ENCODE data around the gene EXOC1. TPM values are rescaled to one million over a fixed set of nuclear protein-coding genes. Genes with fewer than 3 reads are reported as not detected.

The EXOC1 gene
- 100 and 110 TPM in 2 replicates for total RNA-seq (2013; cell fraction: nucleolus; rRNA removed)
- 17.9 and 21.9 TPM in 2 replicates for total RNA-seq (2014; rRNA removed)
- total RNA-seq (2014; rRNA removed; fragmentation: Illumina TruSeq; extraction: Trizol), result 26.5 and 28.9 TPM in 2 replicates
- total RNA-seq (2021), result 17.3 and 21.0 TPM in 2 replicates
- polyA plus RNA-seq (2011; ENCODE audit: low read depth), result 9.2 TPM
- 23.9 and 36.6 TPM in 2 replicates for polyA plus RNA-seq (2011; rRNA removed)
- 9.3 and 9.6 TPM in 2 replicates for polyA plus RNA-seq (2011; cell fraction: cytosol; rRNA removed)
- polyA plus RNA-seq (2011; cell fraction: nucleus; rRNA removed), result 38.6 and 54.4 TPM in 2 replicates
- polyA plus RNA-seq (2012), result 17.3 and 22.8 TPM in 2 replicates
- polyA plus RNA-seq (2014; fragmentation: Illumina TruSeq; extraction: Trizol), result 35.2 and 36.6 TPM in 2 replicates
- 10 to 100 TPM; 11.8 to 13.9 TPM for polyA plus RNA-seq (2014; fragmentation: Nextera tagmentation; extraction: Ambion mirVana)
- polyA plus RNA-seq (2014; rRNA removed), result 16.0 and 21.2 TPM in 2 replicates
- 10 to 100 TPM; 18.2 to 25.1 TPM for polyA plus RNA-seq (2016; fragmentation: Nextera tagmentation; extraction: Ambion mirVana)
- polyA minus RNA-seq (2011; rRNA and poly(A)+ RNA removed), result 19.2 and 23.1 TPM in 2 replicates
- polyA minus RNA-seq (2011; cell fraction: cytosol; rRNA and poly(A)+ RNA removed), result 4.5 and 7.3 TPM in 2 replicates
- 18.5 and 23.6 TPM in 2 replicates for polyA minus RNA-seq (2011; cell fraction: nucleus; rRNA and poly(A)+ RNA removed)
- percentile 77 among the genes with signal in this experiment for Bru-seq, nascent RNA
- BruChase-seq, experiment 1, labeled RNA remaining after a 6-hour chase, result percentile 73 among the genes with signal in this experiment
- BruChase-seq, experiment 2, labeled RNA remaining after a 2-hour chase, result percentile 81 among the genes with signal in this experiment
- long read RNA-seq, experiment 1, partial matches to known transcripts, result 4 of 9 reads
- long read RNA-seq, experiment 1, other reads (novel, unspliced or antisense), result 4 of 9 reads
- long read RNA-seq, experiment 2, partial matches to known transcripts, result 37 of 110 reads
- long read RNA-seq, experiment 2, other reads (novel, unspliced or antisense), result 68 of 110 reads

- ChIA-PET POLR2A (interaction anchor here (0.8 kb wide), 1 partner anchor 35 kb away, joined by 4 read pairs; no protein-coding TSS in a partner anchor), SMC1A (ENCODE audit: uncharacterized antibody, unreplicated experiment) (interaction anchor here (0.7 to 1.5 kb wide), 5 partner anchors 10 to 96 kb away, joined by 3 to 5 read pairs (median 4); partner anchors contain the start of gene CEP135), CTCF (interaction anchor here (1.1 to 3.2 kb wide), 4 partner anchors 9 to 29 kb away, joined by 3 to 20 read pairs (median 6); no protein-coding TSS in a partner anchor), RAD21 (ENCODE audit: unreplicated experiment) (interaction anchor here (2.0 to 2.4 kb wide), 2 partner anchors 13 to 95 kb away, joined by 7 to 10 read pairs; partner anchors contain the start of gene CEP135)
- no peaks in the 10 kb centered on the region for H4K20me1 ChIP-seq (ENCODE audit: control insufficient read depth, insufficient read depth)
- intact Hi-C loops (cut with micrococcal nuclease; ENCODE audit: unreplicated experiment) (loop anchor here (5.0 kb wide), 1 partner anchor 456 kb away; the partner anchor contains the start of gene TMEM165), in situ Hi-C loops (cut with MboI) (loop anchor here (25.0 kb wide), 1 partner anchor 441 kb away; no protein-coding TSS in a partner anchor)
- DNase-seq (ENCODE audit: low read depth, low spot score) (peak; percentile 82), ATAC-seq (peak; percentile 98), FAIRE-seq (peak; percentile 89)
- no peaks in the 10 kb centered on the region; the same call in 2 of the 3 replicates for H3K9me3 ChIP-seq (replicated peaks; ENCODE audit: control insufficient read depth, insufficient read depth, low read length)
- WGBS (ENCODE audit: insufficient coverage, insufficient replicate concordance, low lambda C conversion rate, missing lambda C conversion rate), result under 1% methylated on average over 42 of the region's 50 CpGs
- H3K9ac ChIP-seq (ENCODE audit: control insufficient read depth, insufficient read depth, low read length), result peak within 1 kb of the TSS; percentile 91
- H3K27me3 ChIP-seq (replicated peaks in 1 of 2; ENCODE audit: control insufficient read depth in 2 of 2, insufficient read depth in 2 of 2, low read length in 1 of 2), result no peaks in the 10 kb centered on the region
- peak within 1 kb of the TSS; percentile 84 for H3K4me3 ChIP-seq
- peak within 1 kb of the TSS; percentile 93 for H2AFZ ChIP-seq (ENCODE audit: control insufficient read depth, low read depth, low read length)
- H3K27ac ChIP-seq (ENCODE audit: control insufficient read depth, insufficient read depth), result peak within 1 kb of the TSS; percentile 85
- no TSS peak for BruUV-seq (replicated peaks)
- no peaks in the 10 kb centered on the region for H3K36me3 ChIP-seq (ENCODE audit: control insufficient read depth in 2 of 2, insufficient read depth in 2 of 2, low read length in 1 of 2)
- H3K4me2 ChIP-seq (ENCODE audit: control insufficient read depth, insufficient read depth), result peak within 1 kb of the TSS; percentile 82
- H3K79me2 ChIP-seq (ENCODE audit: control insufficient read depth, insufficient read depth, low read length), result peaks cover 20% of the 10 kb centered on the region
- no peaks in the 10 kb centered on the region for H3K4me1 ChIP-seq (ENCODE audit: control insufficient read depth, insufficient read depth, low read length)
- TF ChIP-seq EP300 (IDR thresholded peaks at IDR 0.05; ENCODE audit: borderline replicate concordance in 1 of 2, control insufficient read depth in 1 of 2, low read depth in 2 of 2, low read length in 2 of 2) (no peak), BCL3 (IDR thresholded peaks at IDR 0.05; ENCODE audit: borderline replicate concordance, insufficient read depth, low read depth, low read length, poor library complexity, severe bottlenecking) (no peak), ZNF217 (IDR thresholded peaks at IDR 0.05) (no peak), LARP7 (IDR thresholded peaks at IDR 0.05) (peak; percentile 68; the same call in 1 of the 2 replicates), PRDM15 (CRISPR knock-in tag; IDR thresholded peaks at IDR 0.05) (no peak), IKZF1 (conservative IDR thresholded peaks at IDR 0.05) (peak; percentile 87), CEBPZ (IDR thresholded peaks at IDR 0.05; ENCODE audit: low read depth, low read length) (no peak), IRF4 (IDR thresholded peaks at IDR 0.05; ENCODE audit: low read depth, low read length) (0 out of 2 replicates have a peak, but pooled peaks have one; percentile 10)
These were observed at the start of gene EXOC1 for GRCh38 chr4:55853484-55854046. EXOC1 (plus strand) TSS chr4:55853648; CDS start chr4:55858324, 4,676 bp downstream.

Data from GM12878 (cell line).